GM18858 (cell line): ENCODE measurements around the gene ZC3H8.
A peak's percentile ranks its signal among the peaks of the same experiment; 100 is the strongest.
"Not testable (repeated sequence)": the region's sequence is repeated elsewhere in the genome, so short reads cannot be mapped to it uniquely, and the experiment has no call there.

Experiments used
- ATAC-seq: cut with Tn5 transposase; IDR thresholded peaks from one replicate; pipeline ENCODE4 v1.9.1; 2021; ENCODE audit not compliant: unreplicated experiment

Gene ZC3H8

GRCh38 chr2:112260295-112260625 is 5.4 kb upstream of the ZC3H8 start:
- ATAC-seq: no peak

- no peak for ATAC-seq
Measured at GRCh38 chr2:112259509-112260294, 4.9 kb upstream of the ZC3H8 start.

- no peak for ATAC-seq
Measured at GRCh38 chr2:112257575-112257974, 2.7 kb upstream of the ZC3H8 start.

GRCh38 chr2:112256654-112257053 is 1.8 kb upstream of the ZC3H8 start:
- no peak for ATAC-seq

DNA sequence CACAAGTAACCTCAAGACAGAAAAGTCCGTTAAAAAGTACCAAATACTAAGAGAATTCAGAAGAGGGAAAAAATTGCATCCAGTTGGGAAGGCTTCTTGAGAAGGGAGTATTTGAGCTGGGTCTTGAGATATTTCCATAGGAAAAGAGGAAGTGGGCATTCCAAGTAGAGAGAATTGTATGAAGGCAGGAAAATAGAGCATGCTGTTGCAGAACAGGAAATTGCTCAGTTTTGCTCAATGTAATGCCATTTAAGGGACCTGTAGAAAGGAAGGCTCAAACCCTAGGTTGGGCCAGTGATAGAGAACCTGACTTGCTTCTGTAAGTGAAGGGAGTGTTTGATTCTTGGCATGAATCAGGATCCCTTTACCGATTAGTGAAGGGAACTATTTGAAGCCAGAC is 1.0 kb upstream of the ZC3H8 start:
- ATAC-seq: no peak

GRCh38 chr2:112253261-112253815 is 1.5 kb downstream of the ZC3H8 start:
- ATAC-seq: no peak

DNA sequence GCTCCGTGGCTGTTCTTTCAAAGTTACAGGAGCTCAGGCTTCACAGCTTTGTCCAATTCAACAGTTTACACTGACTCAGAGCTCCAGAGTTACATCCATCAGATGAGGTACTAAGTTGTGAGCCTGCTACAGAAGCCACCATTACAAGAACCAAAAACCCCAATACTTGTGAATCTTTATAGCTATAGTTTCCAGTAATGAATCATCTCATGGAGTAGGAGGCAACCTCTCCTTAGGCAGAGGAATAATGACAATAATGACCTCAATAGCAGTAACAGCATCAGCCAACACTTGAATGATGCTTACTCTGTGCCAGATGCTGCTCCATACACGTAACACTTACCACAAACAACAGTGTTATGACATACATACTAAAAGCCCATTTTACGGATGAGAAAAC is 3.6 kb downstream of the ZC3H8 start:
- no peak for ATAC-seq

DNA sequence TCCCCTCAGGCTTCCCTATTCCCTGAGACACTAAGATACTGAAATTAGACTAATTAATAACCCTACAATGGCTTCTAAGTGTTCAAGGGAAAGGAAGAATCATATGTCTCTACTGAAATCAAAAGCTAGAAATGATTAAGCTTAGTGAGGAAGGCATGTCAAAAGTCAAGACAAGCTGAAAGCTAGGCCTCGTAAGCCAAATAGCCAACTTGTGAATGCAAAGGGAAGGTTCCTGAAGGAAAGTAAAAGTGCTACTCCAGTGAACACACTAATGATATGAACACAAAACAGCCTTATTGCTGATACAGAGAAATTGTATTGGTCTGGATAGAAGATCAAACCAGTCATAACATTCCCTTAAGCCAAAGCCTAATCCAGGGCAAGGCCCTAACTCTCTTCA is 10.0 kb downstream of the ZC3H8 start:
- ATAC-seq: no peak

GRCh38 chr2:112243233-112243632 is 11.6 kb downstream of the ZC3H8 start:
- ATAC-seq: no peak

GRCh38 chr2:112242384-112242783 is 12.5 kb downstream of the ZC3H8 start:
- ATAC-seq: no peak

DNA sequence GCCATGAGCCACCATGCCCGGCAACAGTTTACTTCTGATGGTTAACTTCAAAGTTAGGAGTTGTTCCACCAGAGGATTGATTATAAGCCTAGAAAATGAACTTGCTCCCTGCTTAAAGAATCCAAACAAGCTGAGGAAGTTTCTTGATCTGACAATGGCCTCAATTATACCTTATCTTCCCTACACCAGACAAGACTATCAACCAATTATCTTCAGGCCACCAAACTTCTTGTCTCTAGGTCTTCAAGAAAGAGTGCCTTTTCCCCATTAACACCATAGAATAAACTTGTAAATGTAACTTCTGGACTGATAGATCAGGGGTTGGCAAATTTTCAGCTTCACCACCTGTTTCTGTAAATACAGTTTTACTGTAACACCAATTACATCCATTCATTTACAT is 15.0 kb downstream of the ZC3H8 start:
- no peak for ATAC-seq

DNA sequence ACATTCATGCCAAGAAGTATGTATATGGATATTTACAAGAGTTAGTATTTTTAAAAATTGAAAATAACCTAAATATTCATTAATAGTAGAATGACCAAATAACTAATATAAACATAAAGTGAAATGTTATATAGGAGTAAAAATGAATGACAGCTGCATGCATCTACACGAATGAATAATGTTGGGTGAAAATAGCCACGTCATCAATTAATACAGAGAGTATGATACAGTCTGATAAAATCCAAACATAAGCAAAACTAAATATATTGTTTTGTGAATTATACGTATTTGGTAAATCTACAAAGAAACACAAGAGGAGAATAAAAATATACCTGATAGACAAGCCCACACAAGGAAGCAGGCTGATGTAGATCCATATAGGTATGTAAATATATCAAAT is 24.5 kb downstream of the ZC3H8 start:
- ATAC-seq: no peak

- no peak for ATAC-seq
Measured at GRCh38 chr2:112229348-112229747, 25.5 kb downstream of the ZC3H8 start.

- no peak for ATAC-seq
Measured at GRCh38 chr2:112220831-112221230, 34.0 kb downstream of the ZC3H8 start.

- no peak for ATAC-seq
Measured at GRCh38 chr2:112220186-112220585, 34.7 kb downstream of the ZC3H8 start.

GRCh38 chr2:112217854-112218253 is 37.0 kb downstream of the ZC3H8 start:
- ATAC-seq: no peak

DNA sequence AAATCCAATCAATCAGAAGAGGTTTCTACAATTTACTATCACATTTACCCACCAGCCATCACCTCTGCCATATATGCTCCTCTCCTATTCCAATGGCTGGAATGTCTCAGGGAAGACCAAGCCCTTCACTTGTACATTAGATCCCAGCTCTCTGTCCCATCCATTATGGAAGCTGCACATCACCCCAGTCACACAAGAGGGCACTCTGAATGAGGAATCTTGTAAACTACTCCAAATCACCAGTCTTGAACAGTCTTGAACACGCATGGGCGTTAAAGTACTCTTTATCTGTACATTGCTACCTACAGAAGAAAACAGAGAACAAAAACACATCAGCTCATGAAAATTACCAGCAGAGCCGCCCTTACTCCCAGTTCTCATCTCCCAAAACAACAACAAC is 38.7 kb downstream of the ZC3H8 start:
- ATAC-seq: no peak

DNA sequence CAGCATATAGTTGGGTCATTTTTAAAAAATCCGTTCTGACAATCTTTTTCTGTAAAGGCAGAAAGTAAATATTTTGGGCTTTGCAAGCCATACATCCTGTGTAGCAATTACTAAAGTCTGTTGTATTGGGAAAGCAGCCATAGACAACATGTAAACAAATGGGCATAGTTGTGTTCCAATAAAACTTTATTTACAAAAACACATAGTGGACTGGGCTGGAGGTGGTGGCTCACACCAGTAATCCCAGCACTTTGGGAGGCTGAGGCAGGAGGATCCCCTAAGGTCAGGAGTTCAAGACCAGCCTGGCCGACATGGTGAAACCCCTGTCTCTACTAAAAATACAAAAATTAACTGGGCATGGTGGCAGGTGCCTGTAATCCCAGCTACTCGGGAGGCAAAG is 46.9 kb downstream of the ZC3H8 start:
- ATAC-seq: not testable (repeated sequence)

GRCh38 chr2:112204411-112204810 is 50.4 kb downstream of the ZC3H8 start:
- ATAC-seq: no peak

- no peak for ATAC-seq
Measured at GRCh38 chr2:112201696-112202430, 53.0 kb downstream of the ZC3H8 start.

DNA sequence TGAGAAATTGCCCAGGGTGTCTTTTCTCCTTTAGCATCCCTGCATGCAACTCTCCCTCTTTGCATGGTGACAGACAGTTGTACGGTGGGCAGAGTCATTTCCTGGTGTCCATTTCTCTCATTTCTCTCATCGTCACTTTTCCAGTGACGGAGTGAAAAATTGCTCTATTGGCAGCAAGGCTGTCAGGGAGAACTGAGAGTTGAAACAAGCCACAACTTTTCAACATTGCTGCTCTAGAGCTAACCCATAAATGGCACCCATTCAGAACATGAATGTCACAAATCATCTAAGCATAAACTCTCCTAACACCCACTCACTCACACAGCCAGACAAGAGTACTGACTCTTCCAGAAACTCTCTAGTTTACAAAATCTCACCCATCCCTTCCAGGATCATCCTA is 55.7 kb downstream of the ZC3H8 start:
- peak; percentile 51 for ATAC-seq

DNA sequence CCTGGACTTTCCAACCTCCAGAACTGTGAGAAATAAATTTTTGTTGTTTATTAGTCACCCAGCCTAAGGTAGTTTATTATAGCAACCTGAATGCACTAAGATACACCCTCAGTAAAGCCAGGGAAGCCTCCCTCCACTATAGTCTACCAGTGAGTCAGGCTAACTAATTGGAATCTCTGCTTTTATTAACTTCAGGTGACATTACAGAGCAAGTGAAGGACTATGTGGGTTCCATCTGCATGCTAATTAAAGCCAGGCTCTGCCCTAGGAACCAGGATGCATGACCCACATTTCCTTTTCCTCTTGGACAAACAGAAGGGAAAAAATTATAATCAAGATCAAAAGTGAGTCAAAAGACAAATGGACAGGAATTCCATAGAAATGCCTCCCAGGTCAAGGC is 56.1 kb downstream of the ZC3H8 start:
- ATAC-seq: no peak
